ENCODE results near the gene SNX17. TPM values are rescaled to one million over a fixed set of nuclear protein-coding genes. Genes with fewer than 3 reads are reported as not detected.

Gene SNX17
- total and polyA plus RNA-seq, 2 of the 13 experiments (the other 11 are each of a cell fraction or from before 2014, with no cell fraction given) = 75.0 to 109 TPM

- TF ChIP-seq AHDC1 (CRISPR knock-in tag; IDR thresholded peaks at IDR 0.05; ENCODE audit: borderline replicate concordance) (no peak), PHF5A (CRISPR knock-in tag; IDR thresholded peaks at IDR 0.05; ENCODE audit: low read depth, unreplicated experiment) (peak; percentile 99), ZNF788 (CRISPR knock-in tag; IDR thresholded peaks at IDR 0.05; ENCODE audit: borderline replicate concordance) (peak; percentile 99), THYN1 (CRISPR knock-in tag; IDR thresholded peaks at IDR 0.05; ENCODE audit: borderline replicate concordance, low read depth) (no peak), POGK (CRISPR knock-in tag; conservative IDR thresholded peaks at IDR 0.05) (peak; percentile 98), ZNF432 (CRISPR knock-in tag; IDR thresholded peaks at IDR 0.05; ENCODE audit: borderline replicate concordance) (no peak), MATR3 (CRISPR knock-in tag; IDR thresholded peaks at IDR 0.05) (no peak), ARNTL (CRISPR knock-in tag; IDR thresholded peaks at IDR 0.05) (peak; percentile 43; the same call in 1 of the 2 replicates), HHEX (CRISPR knock-in tag; IDR thresholded peaks at IDR 0.05) (peak; percentile 20; the same call in 1 of the 2 replicates), ZNF335 (CRISPR knock-in tag; IDR thresholded peaks at IDR 0.05) (peak; percentile 93), ZXDC (CRISPR knock-in tag; IDR thresholded peaks at IDR 0.05) (peak; percentile 95), SATB2 (CRISPR knock-in tag; IDR thresholded peaks at IDR 0.05) (peak; percentile 23; the same call in 1 of the 2 replicates), FOXP4 (CRISPR knock-in tag; IDR thresholded peaks at IDR 0.05) (peak; percentile 84), RARG (CRISPR knock-in tag; IDR thresholded peaks at IDR 0.05; ENCODE audit: low read depth) (peak; percentile 13; the same call in 1 of the 2 replicates), ZFP1 (CRISPR knock-in tag; IDR thresholded peaks at IDR 0.05) (peak; percentile 97), MAFF (IDR thresholded peaks at IDR 0.05; ENCODE audit: low read depth, low read length) (no peak)
Measured at GRCh38 chr2:27370026-27370815, at the start of gene SNX17, which contains the start of gene EIF2B4 (continued).

Measured in HepG2 (cell line).